SK-N-SH (cell line): Measurements from ENCODE around the gene TMPRSS11D.

Experiments
- JUND ChIP-seq: IDR thresholded peaks from 2 replicates; pipeline ENCODE4 v1.4.0; 2012
- MXI1 ChIP-seq: IDR thresholded peaks from 2 replicates; pipeline ENCODE4 v1.6.1; 2012; ENCODE audit warnings: mild to moderate bottlenecking, low read depth, low read length, improper control_type of control experiment
- PBX3 ChIP-seq: IDR thresholded peaks from 2 replicates; pipeline ENCODE4; 2012
- POLR2AphosphoS5 ChIP-seq: IDR thresholded peaks from 2 replicates; pipeline ENCODE4 v1.6.1; 2012; ENCODE audit warnings: low read depth, low read length
- TF ChIP-seq, protein P1 (sequence below): fragments of 200-600 bp; sonication (generic); IDR thresholded peaks from 2 replicates; pipeline ENCODE4 v1.6.1; 2017; ENCODE audit warnings: antibody characterized with exemption, mild to moderate bottlenecking, moderate library complexity

DNA sequence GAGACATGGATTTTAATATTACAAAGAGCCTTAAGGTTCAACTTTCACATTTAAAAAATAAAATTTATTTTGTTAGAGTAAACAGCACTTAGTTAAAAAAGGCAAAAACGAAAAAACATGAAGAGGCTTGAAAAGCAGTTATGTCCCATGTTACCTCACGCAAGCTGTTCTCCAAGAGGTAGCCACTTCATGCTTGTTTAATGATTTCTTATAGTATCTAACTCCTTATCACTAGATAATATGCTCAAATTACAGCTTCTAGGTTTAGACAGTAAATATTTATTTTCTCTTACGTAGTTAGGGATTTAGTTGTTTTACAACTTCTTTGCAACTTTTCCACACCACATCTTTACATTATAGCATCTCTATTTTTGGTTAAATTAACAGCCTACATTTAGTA, 27.8 kb upstream of the TMPRSS11D start:
- TF ChIP-seq, protein P1, sequence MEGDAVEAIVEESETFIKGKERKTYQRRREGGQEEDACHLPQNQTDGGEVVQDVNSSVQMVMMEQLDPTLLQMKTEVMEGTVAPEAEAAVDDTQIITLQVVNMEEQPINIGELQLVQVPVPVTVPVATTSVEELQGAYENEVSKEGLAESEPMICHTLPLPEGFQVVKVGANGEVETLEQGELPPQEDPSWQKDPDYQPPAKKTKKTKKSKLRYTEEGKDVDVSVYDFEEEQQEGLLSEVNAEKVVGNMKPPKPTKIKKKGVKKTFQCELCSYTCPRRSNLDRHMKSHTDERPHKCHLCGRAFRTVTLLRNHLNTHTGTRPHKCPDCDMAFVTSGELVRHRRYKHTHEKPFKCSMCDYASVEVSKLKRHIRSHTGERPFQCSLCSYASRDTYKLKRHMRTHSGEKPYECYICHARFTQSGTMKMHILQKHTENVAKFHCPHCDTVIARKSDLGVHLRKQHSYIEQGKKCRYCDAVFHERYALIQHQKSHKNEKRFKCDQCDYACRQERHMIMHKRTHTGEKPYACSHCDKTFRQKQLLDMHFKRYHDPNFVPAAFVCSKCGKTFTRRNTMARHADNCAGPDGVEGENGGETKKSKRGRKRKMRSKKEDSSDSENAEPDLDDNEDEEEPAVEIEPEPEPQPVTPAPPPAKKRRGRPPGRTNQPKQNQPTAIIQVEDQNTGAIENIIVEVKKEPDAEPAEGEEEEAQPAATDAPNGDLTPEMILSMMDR, result no peak
- TF ChIP-seq POLR2AphosphoS5 (no peak), PBX3 (no peak), MXI1 (no peak), JUND (no peak)
